Smooth muscle cell of the brain vasculature (primary cell): ENCODE measurements around the gene IL24.

Source experiments
- DNase-seq: peaks from one replicate; pipeline ENCODE4 v3.0.0-alpha.2; 2012; ENCODE audit warnings: low read depth, low spot score

IL24 gene

GRCh38 chr1:206924592-206925105 is 27.4 kb downstream of the IL24 start:
- DNase-seq, result no peak

DNA sequence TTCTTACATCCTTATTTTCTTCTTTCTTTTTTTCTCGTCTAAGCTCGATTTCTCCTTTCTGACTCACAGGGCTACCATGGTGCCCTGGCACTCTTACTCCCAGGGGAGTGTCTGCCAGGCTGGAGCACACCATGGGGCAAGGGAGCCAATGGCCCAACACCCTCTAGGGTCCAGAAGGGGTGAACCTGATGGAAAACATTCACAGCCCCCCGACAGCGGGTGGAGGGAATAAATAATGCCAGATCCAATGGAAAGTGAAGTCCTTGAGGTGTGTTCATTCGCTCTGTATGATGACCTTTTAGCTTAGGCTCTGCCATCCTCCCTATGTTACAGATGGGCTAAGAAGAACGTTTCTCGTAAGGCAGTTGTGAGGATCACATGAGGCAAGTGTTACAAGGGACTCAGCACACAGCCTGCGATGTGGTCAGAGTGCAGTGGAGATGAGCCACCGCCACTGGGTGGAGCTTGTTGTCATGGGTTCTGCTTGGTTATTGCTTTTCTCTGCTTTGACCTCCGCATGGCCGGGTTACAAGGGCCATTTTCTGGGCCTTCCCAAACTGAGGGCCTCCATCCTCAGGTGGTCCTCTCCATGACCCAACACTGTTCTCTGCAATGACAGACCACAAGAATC is 28.0 kb downstream of the IL24 start:
- DNase-seq, result no peak

DNA sequence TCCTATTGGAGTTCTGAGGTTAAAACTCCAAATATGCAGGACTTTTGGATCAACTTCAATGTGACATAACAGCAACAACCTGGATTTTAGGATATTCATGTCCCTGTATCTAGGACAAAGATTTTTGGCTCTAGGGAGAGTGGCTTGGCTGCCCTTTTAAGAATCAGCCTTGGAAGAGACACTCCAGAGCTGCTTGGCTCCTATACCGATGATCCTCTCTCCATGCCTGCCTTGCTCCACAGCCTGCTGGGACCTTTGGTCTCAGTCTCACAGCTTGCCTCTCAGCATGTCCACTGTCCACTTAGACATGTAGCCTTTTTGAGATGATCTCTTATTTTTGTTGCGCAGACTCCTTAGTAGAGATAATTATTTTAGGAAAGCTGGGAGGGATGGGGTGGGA is 29.0 kb downstream of the IL24 start:
- no peak for DNase-seq

- no peak for DNase-seq
These were observed 32.3 kb downstream of the IL24 start for GRCh38 chr1:206929524-206929923.

DNA sequence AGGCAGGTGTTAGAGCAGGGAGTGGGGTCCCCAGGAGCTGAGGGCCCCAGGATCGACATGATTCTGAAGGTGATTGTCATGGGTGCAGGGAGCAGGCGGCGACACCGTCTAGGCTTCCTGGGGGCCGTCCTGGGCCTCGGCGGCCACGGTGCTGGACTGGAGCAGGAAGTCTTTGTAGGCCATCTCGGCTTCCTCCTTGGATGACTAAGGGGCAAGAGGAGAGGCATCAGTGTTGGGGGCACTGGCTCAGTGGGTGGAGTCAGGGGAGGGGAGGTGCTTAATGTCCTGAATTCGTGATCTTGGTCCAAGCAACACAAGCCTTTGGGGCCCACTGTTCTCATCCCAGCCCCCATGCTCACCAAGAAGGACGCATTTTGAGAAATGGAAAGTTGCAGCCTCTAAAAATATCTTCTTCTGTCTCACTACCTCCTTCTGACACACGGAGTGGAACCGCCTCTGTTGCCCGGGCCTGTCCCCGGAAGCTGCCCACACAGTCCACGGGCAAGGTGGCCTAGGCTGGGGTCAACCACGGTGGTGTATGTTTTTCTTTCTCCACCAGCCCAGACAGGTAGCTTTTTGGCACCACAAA is 33.1 kb downstream of the IL24 start:
- no peak for DNase-seq

DNA sequence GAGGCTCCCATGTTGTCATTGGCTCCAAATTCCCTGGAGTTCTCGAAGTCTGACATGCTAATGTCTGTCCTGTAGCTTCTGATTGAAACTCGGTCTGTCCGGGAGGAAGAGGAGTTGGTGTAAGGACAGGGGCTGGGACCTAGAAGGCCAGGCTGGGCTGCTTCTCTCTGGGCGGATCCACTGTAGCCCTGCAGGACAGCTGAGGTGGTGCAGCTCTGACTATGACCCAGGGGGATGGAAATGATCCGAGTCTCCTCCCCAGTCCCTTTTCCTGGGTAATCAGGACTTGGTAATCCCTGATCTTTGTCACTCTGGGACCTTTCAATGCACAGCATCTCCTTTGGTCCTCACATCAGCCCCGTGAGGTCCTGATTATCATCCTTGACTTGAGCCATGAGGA is 34.5 kb downstream of the IL24 start:
- no peak for DNase-seq

DNA sequence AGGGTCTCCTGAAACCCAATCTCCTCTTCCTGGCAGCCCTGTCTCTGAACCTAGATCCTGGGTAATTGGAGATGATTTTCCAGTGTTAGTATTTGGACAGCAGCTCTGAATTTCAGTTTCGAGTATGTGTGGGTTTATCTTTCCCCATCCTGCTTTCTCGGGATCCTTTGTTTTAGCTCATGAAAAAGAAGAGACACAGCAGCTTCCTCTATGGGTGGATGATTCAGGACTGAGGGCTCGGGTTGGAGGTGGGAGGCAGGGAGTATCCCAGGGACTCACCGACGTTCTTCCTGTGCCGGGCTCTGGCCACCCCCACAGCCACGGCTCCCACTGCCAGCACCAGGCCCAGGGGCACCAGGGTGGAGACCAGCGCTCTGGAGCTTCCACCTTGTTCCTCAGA is 34.9 kb downstream of the IL24 start:
- DNase-seq, result no peak

GRCh38 chr1:206933333-206933945 is 36.2 kb downstream of the IL24 start:
- no peak for DNase-seq

DNA sequence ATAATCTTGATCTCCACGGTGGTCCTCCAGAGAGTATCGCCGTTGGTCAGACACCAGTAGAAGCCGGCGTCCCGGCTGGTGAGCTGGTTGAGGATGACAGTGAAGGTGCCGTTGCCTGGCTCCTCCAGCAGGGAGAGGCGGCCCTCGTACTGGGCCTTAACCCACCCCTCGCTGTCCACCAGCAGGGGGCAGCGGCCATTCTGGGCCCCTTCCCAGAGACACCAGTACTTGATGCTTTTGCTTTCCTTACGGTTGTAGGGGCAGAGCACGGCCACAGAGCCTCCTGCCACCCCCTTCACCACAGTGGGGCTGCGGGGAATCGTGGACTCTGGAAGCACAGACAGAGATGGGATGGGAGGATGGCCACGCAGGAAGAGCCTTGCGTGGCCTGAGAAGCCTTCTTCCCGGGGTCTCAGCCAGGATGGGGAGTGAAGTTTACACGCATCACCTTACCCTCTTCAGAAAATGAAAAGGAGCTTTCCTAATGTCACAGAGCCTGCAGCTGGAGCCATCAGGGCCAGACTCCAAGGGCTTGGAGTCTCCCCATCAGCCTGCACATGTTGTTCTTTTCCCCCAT is 38.3 kb downstream of the IL24 start:
- no peak for DNase-seq

- no peak for DNase-seq
These were observed 40.2 kb downstream of the IL24 start for GRCh38 chr1:206937425-206937824.

GRCh38 chr1:206939131-206939530 is 41.9 kb downstream of the IL24 start:
- no peak for DNase-seq

- DNase-seq, result no peak
These were observed 42.8 kb downstream of the IL24 start for GRCh38 chr1:206939841-206940587.

DNA sequence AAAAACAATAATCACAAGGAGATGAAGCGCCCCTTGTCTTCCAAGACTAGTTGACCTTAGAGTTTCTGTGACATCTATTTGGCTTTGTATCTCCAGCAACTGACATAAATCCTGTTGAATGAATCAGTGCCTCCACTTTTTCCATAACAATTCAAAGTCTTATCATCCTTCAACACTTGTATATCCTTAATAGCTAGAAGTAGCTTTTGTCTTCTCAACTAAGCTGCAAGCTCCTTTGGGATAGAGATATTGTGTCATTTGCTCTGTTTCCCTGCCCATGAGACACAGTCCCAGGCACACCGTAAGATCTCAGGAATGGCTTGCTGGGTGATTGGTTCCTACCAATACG is 43.3 kb downstream of the IL24 start:
- no peak for DNase-seq

- DNase-seq, result no peak
These were observed 44.6 kb downstream of the IL24 start for GRCh38 chr1:206941766-206942418.

- DNase-seq, result no peak
These were observed 47.5 kb downstream of the IL24 start for GRCh38 chr1:206944703-206945102.

DNA sequence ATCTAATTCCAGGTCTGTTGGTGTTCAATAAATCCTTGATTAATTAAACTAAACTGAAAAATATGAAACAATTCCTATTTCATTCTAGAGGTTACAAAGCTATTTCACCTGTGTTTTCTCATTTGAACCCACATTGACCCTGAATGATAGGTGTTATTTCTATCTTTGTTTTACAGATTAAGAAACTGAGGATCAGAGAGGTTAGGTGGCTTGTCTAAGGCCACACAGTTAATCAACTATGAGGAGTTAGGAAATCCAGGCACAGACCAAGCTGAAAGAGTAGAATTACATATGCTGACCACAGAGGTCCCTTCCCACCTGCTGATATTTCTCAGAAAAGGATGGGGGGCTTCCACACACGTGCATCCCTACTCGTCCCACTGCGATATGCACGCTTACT is 48.5 kb downstream of the IL24 start:
- no peak for DNase-seq

DNA sequence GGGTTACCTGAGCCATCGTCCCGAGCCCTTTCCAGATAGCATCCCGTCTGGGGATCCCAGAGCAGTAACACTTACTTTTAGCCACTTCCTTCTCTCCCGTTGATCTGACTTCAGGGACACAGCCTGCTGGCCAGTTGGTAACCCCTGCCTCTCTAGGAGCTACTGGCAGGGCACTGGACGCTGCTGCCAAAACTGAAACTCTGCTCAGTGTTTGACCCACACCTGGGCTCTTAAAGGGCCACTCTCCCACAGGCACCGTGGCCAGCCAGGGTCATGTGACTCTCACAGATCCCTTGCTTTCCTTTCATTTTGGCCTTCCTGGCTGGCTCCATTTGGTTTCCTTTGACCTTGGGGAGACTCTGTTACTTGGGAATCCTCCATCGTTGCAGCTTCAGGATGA is 49.0 kb downstream of the IL24 start, which contains the start of gene PIGR:
TSS of gene PIGR (minus strand) at position 206 of the 400 bp plus-strand sequence. CDS start 5,935 bp downstream, outside the sequence.
- no peak for DNase-seq

DNA sequence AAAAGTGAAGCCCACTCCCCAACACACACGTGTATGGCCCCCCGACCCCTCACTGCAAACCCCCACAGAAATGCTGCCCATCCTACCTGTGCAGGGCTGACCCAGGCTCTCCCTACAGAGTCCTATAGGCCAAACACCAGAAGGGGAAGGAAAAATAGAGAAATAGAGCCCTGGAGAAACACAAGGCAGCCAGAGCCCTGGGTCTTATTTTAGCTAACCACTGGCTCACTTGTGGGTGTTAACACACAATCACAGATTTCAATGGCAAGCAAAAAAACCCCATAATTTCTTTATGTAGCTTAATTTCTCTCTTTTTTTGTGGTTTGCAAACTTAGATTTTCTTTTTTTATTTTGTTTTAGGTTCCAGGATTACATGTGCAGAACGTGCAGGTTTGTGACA is 50.0 kb downstream of the IL24 start:
- DNase-seq, result no peak

GRCh38 chr1:206949208-206949607 is 52.0 kb downstream of the IL24 start:
- DNase-seq, result no peak

GRCh38 chr1:206949641-206950040 is 52.4 kb downstream of the IL24 start:
- no peak for DNase-seq

DNA sequence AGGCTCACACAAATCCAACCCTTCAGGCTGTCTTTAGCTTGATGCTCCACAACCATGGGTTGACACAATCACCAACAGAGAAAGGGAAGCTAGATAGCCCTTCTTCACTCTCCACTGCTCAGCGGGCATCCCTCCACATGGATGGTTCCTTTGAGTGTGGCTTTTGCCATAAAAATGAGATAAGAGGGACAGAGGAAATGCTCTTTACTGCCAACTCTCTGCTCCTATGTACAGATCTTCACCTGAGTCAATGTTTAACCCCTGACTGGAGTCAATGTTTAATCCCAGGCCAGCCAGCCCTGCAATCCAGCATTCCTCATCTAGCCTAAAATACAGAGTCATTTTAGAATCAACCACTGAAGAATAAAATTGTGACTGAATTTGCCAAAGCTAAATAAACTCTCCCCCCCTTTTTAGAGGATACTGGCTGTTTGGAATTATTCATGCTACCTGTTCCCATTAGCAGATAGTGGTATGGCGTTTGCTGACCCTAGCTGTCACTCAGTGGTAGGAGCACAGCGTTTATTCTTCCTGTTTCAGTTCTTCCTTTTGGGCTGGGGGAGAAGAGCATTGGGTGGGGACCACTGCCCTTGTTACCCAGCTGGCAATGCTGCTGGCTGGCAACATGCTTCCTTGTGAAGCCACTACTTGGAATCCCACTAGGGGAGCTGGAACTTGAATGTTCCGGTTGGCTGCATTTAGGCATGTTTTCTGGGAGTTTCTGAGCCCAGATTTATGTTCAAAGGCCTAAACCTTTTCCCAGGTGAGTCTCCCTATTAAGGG is 54.3 kb downstream of the IL24 start:
- no peak for DNase-seq
